PC-3 (cell line): ENCODE measurements around the gene DDX47. TPM values are rescaled to one million over a fixed set of nuclear protein-coding genes. Genes with fewer than 3 reads are reported as not detected.

Experiments
- ATAC-seq: fragments of 200-7000 bp; cut with Tn5 transposase; 2 replicates; pipeline ENCODE4 v1.9.1; 2020; ENCODE audit warnings: mild to moderate bottlenecking, moderate library complexity
- BruUV-seq: library from RNA; stranded (reverse); fragments of 400-500 nt; replicated peaks from 2 replicates; lab custom pipeline; 2021; lab: Mats Ljungman, UMichigan
- CTCF ChIA-PET: fragments of 300-600 bp; sonication (Branson Sonifier 250); formaldehyde crosslinking; loops from one replicate; lab custom pipeline; 2022; ENCODE audit warnings: antibody characterized with exemption; lab: Charles Lee
- POLR2A ChIA-PET: fragments of 300-600 bp; sonication (Branson Sonifier 250); formaldehyde crosslinking; loops from one replicate; lab custom pipeline; 2022; ENCODE audit warnings: antibody characterized with exemption; ENCODE audit not compliant: unreplicated experiment; lab: Charles Lee
- DNase-seq: peaks from one replicate; pipeline ENCODE4 v3.0.0-alpha.2; 2015
- H2AFZ ChIP-seq: fragments of 300-600 bp; sonication (generic); 2 replicates; pipeline ENCODE4 v1.6.0; 2016; ENCODE audit warnings: antibody characterized with exemption, low read length
- H3F3A ChIP-seq: fragments of 300-600 bp; sonication (generic); one replicate; pipeline ENCODE4 v1.6.0; 2017; ENCODE audit warnings: antibody characterized with exemption, low read length, control low read depth, mild to moderate bottlenecking; ENCODE audit not compliant: unreplicated experiment
- H3K27ac ChIP-seq: fragments of 300-600 bp; sonication (generic); 2 replicates; pipeline ENCODE4 v1.5.1; 2016; ENCODE audit warnings: mild to moderate bottlenecking, low read length
- H3K27me3 ChIP-seq: fragments of 300-600 bp; sonication (generic); 2 replicates; pipeline ENCODE4 v1.6.1; 2016; ENCODE audit warnings: low read length, mixed read lengths
- H3K36me3 ChIP-seq: fragments of 300-600 bp; sonication (generic); 2 replicates; pipeline ENCODE4 v1.6.1; 2016; ENCODE audit warnings: low read depth, mixed run types, low read length, mixed read lengths
- H3K4me1 ChIP-seq: fragments of 300-600 bp; sonication (generic); 2 replicates; pipeline ENCODE4 v1.5.1; 2016; ENCODE audit warnings: low read length; ENCODE audit not compliant: insufficient read depth
- H3K4me2 ChIP-seq: fragments of 300-600 bp; sonication (generic); 2 replicates; pipeline ENCODE4 v1.6.0; 2016; ENCODE audit warnings: low read length
- H3K4me3 ChIP-seq: fragments of 300-600 bp; sonication (generic); 2 replicates; pipeline ENCODE4 v1.5.1; 2016; ENCODE audit warnings: mild to moderate bottlenecking, low read length, mixed read lengths
- H3K79me2 ChIP-seq: fragments of 300-600 bp; sonication (generic); 2 replicates; pipeline ENCODE4 v1.6.1; 2017; ENCODE audit warnings: low read length, mixed read lengths
- H3K9ac ChIP-seq: fragments of 300-600 bp; sonication (generic); 2 replicates; pipeline ENCODE4 v1.6.0; 2016; ENCODE audit warnings: mild to moderate bottlenecking, low read length
- H3K9me2 ChIP-seq: fragments of 300-600 bp; sonication (generic); replicated peaks from 2 replicates; pipeline ENCODE4 v1.6.1; 2016; ENCODE audit warnings: mixed run types, low read length, mixed read lengths
- H3K9me3 ChIP-seq: fragments of 300-600 bp; sonication (generic); 2 replicates; pipeline ENCODE4 v1.6.1; 2016; ENCODE audit warnings: low read length, mixed read lengths
- H4K20me1 ChIP-seq: fragments of 300-600 bp; sonication (generic); 2 replicates; pipeline ENCODE4 v1.6.1; 2016; ENCODE audit warnings: low read length, mixed read lengths
- EZH2 ChIP-seq: fragments of 300-600 bp; sonication (generic); IDR thresholded peaks from one replicate; pipeline ENCODE4 v1.6.1; 2017; ENCODE audit warnings: antibody characterized with exemption, mild to moderate bottlenecking, low read length; ENCODE audit not compliant: unreplicated experiment
- EZH2phosphoT487 ChIP-seq: fragments of 300-600 bp; sonication (generic); IDR thresholded peaks from 2 replicates; pipeline ENCODE4 v1.6.1; 2018; ENCODE audit warnings: mild to moderate bottlenecking, antibody characterized with exemption, low read length, borderline replicate concordance
- intact Hi-C: fragments of 100-400 bp; cut with micrococcal nuclease; formaldehyde crosslinking; loops from 2 replicates; pipeline ENCODE4 v1.9.0; 2023
- total RNA-seq: library from RNA; depleted of rRNA; stranded (reverse); fragments of >200 nt; gene quantifications from 2 replicates; pipeline ENCODE4 v1.2.3, GENCODE V29; 2014
- TF ChIP-seq, protein P1 (sequence below): fragments of 300-600 bp; sonication (generic); conservative IDR thresholded peaks from 2 replicates; pipeline ENCODE4 v1.5.1; 2017; ENCODE audit warnings: antibody characterized with exemption, low read depth, mild to moderate bottlenecking, low read length

Gene DDX47
- total RNA-seq, 1 experiment from 2014 or later: 58.9 TPM

DNA sequence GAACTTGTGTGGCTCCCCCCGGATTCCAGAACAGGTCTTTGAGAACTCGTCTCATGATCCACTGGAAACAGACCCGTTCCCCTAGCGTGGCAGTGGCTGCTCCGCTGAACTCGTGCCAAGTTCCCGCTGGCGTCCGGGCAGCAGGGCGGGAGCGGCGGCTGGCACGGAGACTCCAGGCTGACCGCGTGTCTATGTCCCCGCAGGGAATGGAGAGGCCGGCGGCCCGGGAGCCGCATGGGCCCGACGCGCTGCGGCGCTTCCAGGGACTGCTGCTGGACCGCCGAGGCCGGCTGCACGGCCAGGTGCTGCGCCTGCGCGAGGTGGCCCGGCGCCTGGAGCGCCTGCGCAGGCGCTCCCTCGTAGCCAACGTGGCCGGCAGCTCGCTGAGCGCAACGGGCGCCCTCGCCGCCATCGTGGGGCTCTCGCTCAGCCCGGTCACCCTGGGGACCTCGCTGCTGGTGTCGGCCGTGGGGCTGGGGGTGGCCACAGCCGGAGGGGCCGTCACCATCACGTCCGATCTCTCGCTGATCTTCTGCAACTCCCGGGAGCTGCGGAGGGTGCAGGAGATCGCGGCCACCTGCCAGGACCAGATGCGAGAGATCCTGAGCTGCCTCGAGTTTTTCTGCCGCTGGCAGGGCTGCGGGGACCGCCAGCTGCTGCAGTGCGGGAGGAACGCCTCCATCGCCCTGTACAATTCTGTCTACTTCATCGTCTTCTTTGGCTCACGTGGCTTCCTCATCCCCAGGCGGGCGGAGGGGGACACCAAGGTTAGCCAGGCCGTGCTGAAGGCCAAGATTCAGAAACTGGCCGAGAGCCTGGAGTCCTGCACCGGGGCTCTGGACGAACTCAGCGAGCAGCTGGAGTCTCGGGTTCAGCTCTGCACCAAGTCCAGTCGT is 26.2 kb upstream of the DDX47 start:
- no TSS peak for BruUV-seq
- DNase-seq (peak; percentile 77), ATAC-seq (peak; percentile 76)
- H2AFZ ChIP-seq: peak overlapping the region; percentile 83
- intact Hi-C loops: loop anchor here (5.0 kb wide), 1 partner anchor 50 kb away; no protein-coding TSS in a partner anchor
- CTCF ChIA-PET: interaction anchor here (0.7 kb wide), 1 partner anchor 50 kb away, joined by 3 read pairs; no protein-coding TSS in a partner anchor
- H3K79me2 ChIP-seq: peaks cover 17% of the 10 kb centered on the region
- H3K4me2 ChIP-seq: peak overlapping the region; percentile 81
- peak overlapping the region; percentile 63 for H3K4me3 ChIP-seq
- H3K9me3 ChIP-seq: no peaks in the 10 kb centered on the region
- POLR2A ChIA-PET: interaction anchor here (0.6 to 1.3 kb wide), 3 partner anchors 17 to 313 kb away, joined by 5 to 9 read pairs (median 5); no protein-coding TSS in a partner anchor
- no peaks in the 10 kb centered on the region for H3F3A ChIP-seq
- H3K36me3 ChIP-seq: no peaks in the 10 kb centered on the region
- peak overlapping the region; percentile 61 for H3K27ac ChIP-seq
- H3K9me2 ChIP-seq: no peaks in the 10 kb centered on the region
- H3K4me1 ChIP-seq: peaks cover 46% of the 10 kb centered on the region
- H4K20me1 ChIP-seq: no peaks in the 10 kb centered on the region
- peak overlapping the region; percentile 74 for H3K9ac ChIP-seq
- TF ChIP-seq EZH2phosphoT487: no peak
- no peak for TF ChIP-seq EZH2
- TF ChIP-seq, protein P1, sequence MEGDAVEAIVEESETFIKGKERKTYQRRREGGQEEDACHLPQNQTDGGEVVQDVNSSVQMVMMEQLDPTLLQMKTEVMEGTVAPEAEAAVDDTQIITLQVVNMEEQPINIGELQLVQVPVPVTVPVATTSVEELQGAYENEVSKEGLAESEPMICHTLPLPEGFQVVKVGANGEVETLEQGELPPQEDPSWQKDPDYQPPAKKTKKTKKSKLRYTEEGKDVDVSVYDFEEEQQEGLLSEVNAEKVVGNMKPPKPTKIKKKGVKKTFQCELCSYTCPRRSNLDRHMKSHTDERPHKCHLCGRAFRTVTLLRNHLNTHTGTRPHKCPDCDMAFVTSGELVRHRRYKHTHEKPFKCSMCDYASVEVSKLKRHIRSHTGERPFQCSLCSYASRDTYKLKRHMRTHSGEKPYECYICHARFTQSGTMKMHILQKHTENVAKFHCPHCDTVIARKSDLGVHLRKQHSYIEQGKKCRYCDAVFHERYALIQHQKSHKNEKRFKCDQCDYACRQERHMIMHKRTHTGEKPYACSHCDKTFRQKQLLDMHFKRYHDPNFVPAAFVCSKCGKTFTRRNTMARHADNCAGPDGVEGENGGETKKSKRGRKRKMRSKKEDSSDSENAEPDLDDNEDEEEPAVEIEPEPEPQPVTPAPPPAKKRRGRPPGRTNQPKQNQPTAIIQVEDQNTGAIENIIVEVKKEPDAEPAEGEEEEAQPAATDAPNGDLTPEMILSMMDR: no peak
- no peaks in the 10 kb centered on the region for H3K27me3 ChIP-seq

DNA sequence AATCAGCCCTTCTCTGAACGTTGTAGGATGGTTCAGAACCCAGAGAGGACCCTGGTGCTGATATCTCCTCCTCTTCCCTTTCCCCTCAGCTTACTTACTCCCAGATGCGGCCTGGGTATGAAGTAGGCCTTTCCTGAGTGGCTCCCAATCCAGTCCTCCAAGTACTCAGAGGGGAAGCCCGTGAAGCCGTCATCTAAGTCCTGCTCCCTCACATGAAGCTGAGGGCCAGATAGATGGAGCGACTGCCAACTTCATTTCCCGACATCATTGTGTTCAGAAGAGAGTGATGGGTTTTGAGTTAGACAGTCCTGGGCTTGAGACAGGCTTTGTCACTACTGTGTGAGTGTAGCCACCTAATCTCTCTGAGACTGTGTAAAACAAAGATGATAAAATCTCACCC is 25.0 kb upstream of the DDX47 start:
- POLR2A ChIA-PET: interaction anchor here (1.3 kb wide), 1 partner anchor 15 kb away, joined by 5 read pairs; no protein-coding TSS in a partner anchor
- ATAC-seq: peak; percentile 16; the same call in 1 of the 2 replicates
- Histone ChIP-seq H3K79me2 (peaks cover 17% of the 10 kb centered on the region), H3K4me3 (no peak overlapping the region), H3K9me3 (no peaks in the 10 kb centered on the region), H3K4me1 (peaks cover 48% of the 10 kb centered on the region), H3K9ac (peak overlapping the region; percentile 29; the same call in 1 of the 2 replicates), H3F3A (no peaks in the 10 kb centered on the region), H3K36me3 (no peaks in the 10 kb centered on the region), H4K20me1 (no peaks in the 10 kb centered on the region), H2AFZ (no peak overlapping the region), H3K27ac (peak overlapping the region; percentile 61), H3K9me2 (no peaks in the 10 kb centered on the region), H3K27me3 (no peaks in the 10 kb centered on the region), H3K4me2 (peak overlapping the region; percentile 24; the same call in 1 of the 2 replicates)
- intact Hi-C loops: loop anchor here (2.0 to 5.0 kb wide), 5 partner anchors 15 to 195 kb away; partner anchors contain the start of genes DDX47 and GPRC5A
- BruUV-seq: no TSS peak
- no peak for DNase-seq
- TF ChIP-seq EZH2: no peak
- TF ChIP-seq, protein P1: no peak
- TF ChIP-seq EZH2phosphoT487: no peak
- CTCF ChIA-PET: no interaction called here
